A549 (cell line): ENCODE data around the gene WASF2.

Experiments
- CBX8 ChIP-seq: fragments of 200-600 bp; sonication (generic); IDR thresholded peaks from 2 replicates; pipeline ENCODE4 v1.6.1; 2016
- CTCF ChIP-seq: fragments of >200 bp; sonication (Bioruptor Twin); formaldehyde crosslinking; IDR thresholded peaks from 3 replicates; pipeline ENCODE4 v1.5.1; 2016
- TF ChIP-seq, protein P1 (sequence below): fragments of 250-450 bp; sonication (Bioruptor Pico); IDR thresholded peaks from 2 replicates; pipeline ENCODE4 v1.5.0; 2021; ENCODE audit warnings: mild to moderate bottlenecking, moderate library complexity, borderline replicate concordance

- no peak for TF ChIP-seq CBX8
- TF ChIP-seq CTCF = no peak
- TF ChIP-seq, protein P1, sequence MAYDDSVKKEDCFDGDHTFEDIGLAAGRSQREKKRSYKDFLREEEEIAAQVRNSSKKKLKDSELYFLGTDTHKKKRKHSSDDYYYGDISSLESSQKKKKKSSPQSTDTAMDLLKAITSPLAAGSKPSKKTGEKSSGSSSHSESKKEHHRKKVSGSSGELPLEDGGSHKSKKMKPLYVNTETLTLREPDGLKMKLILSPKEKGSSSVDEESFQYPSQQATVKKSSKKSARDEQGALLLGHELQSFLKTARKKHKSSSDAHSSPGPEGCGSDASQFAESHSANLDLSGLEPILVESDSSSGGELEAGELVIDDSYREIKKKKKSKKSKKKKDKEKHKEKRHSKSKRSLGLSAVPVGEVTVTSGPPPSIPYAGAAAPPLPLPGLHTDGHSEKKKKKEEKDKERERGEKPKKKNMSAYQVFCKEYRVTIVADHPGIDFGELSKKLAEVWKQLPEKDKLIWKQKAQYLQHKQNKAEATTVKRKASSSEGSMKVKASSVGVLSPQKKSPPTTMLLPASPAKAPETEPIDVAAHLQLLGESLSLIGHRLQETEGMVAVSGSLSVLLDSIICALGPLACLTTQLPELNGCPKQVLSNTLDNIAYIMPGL (CRISPR knock-in tag) = no peak
Measured at GRCh38 chr1:27504588-27505419, 14.8 kb upstream of the WASF2 start.
